ENCODE data around the gene PROX2.

Gene PROX2

GRCh38 chr14:74891870-74892269, 15.9 kb upstream of the PROX2 start:
- Histone ChIP-seq H3F3A (ENCODE audit: insufficient read depth, low read length) (no peaks in the 10 kb centered on the region), H3K4me3 (ENCODE audit: low read depth, low read length, poor library complexity, severe bottlenecking) (no peak overlapping the region), H3K27me3 (ENCODE audit: insufficient read depth, low read length) (no peaks in the 10 kb centered on the region), H2AFZ (ENCODE audit: low read length) (no peak overlapping the region), H3K9me2 (ENCODE audit: low read depth, low read length) (no peaks in the 10 kb centered on the region), H3K36me3 (ENCODE audit: insufficient read depth, low read length) (peaks cover 98% of the 10 kb centered on the region), H3K4me1 (ENCODE audit: insufficient read depth, low read length, severe bottlenecking) (no peaks in the 10 kb centered on the region), H3K9me3 (ENCODE audit: low read length) (no peaks in the 10 kb centered on the region), H4K20me1 (ENCODE audit: insufficient read depth, low read length) (no peaks in the 10 kb centered on the region), H3K27ac (ENCODE audit: low read depth, low read length, poor library complexity, severe bottlenecking) (no peak overlapping the region), H3K9ac (ENCODE audit: low read length) (no peak overlapping the region), H3K79me2 (ENCODE audit: insufficient read depth, low read length) (peaks cover 20% of the 10 kb centered on the region), H3K4me2 (ENCODE audit: low read length) (no peak overlapping the region)
- TF ChIP-seq EZH2 (IDR thresholded peaks at IDR 0.05; ENCODE audit: borderline replicate concordance, low read length) (no peak), CTCF (IDR thresholded peaks at IDR 0.05; ENCODE audit: low read length) (no peak)

GRCh38 chr14:74890262-74890661, 14.3 kb upstream of the PROX2 start:
- no peak for TF ChIP-seq EZH2 (IDR thresholded peaks at IDR 0.05; ENCODE audit: borderline replicate concordance, low read length)
- no peak for TF ChIP-seq CTCF (IDR thresholded peaks at IDR 0.05; ENCODE audit: low read length)

GRCh38 chr14:74888164-74889158, 12.5 kb upstream of the PROX2 start:
- H3K4me3 ChIP-seq (ENCODE audit: low read depth, low read length, poor library complexity, severe bottlenecking), result no peak overlapping the region
- TF ChIP-seq EZH2 (IDR thresholded peaks at IDR 0.05; ENCODE audit: borderline replicate concordance, low read length) (no peak), CTCF (IDR thresholded peaks at IDR 0.05; ENCODE audit: low read length) (no peak)
- H3F3A ChIP-seq (ENCODE audit: insufficient read depth, low read length), result no peaks in the 10 kb centered on the region
- no peak overlapping the region for H3K9ac ChIP-seq (ENCODE audit: low read length)
- 0 out of 2 replicates have a peak, but pooled peaks cover 5% of the 10 kb centered on the region for H4K20me1 ChIP-seq (ENCODE audit: insufficient read depth, low read length)
- H3K4me2 ChIP-seq (ENCODE audit: low read length), result no peak overlapping the region
- no peaks in the 10 kb centered on the region for H3K27me3 ChIP-seq (ENCODE audit: insufficient read depth, low read length)
- H3K27ac ChIP-seq (ENCODE audit: low read depth, low read length, poor library complexity, severe bottlenecking), result no peak overlapping the region
- peaks cover 93% of the 10 kb centered on the region for H3K36me3 ChIP-seq (ENCODE audit: insufficient read depth, low read length)
- H3K4me1 ChIP-seq (ENCODE audit: insufficient read depth, low read length, severe bottlenecking), result peaks cover 18% of the 10 kb centered on the region
- no peaks in the 10 kb centered on the region for H3K9me3 ChIP-seq (ENCODE audit: low read length)
- H3K9me2 ChIP-seq (ENCODE audit: low read depth, low read length), result no peaks in the 10 kb centered on the region
- peaks cover 54% of the 10 kb centered on the region for H3K79me2 ChIP-seq (ENCODE audit: insufficient read depth, low read length)
- H2AFZ ChIP-seq (ENCODE audit: low read length), result no peak overlapping the region

More at GRCh38 chr14:74890262-74890661, 14.3 kb upstream of the PROX2 start:
- Histone ChIP-seq H3F3A (ENCODE audit: insufficient read depth, low read length) (no peaks in the 10 kb centered on the region), H4K20me1 (ENCODE audit: insufficient read depth, low read length) (no peaks in the 10 kb centered on the region), H3K79me2 (ENCODE audit: insufficient read depth, low read length) (peaks cover 36% of the 10 kb centered on the region), H3K4me3 (ENCODE audit: low read depth, low read length, poor library complexity, severe bottlenecking) (no peak overlapping the region), H3K9me3 (ENCODE audit: low read length) (no peaks in the 10 kb centered on the region), H3K4me1 (ENCODE audit: insufficient read depth, low read length, severe bottlenecking) (peaks cover under 1% of the 10 kb centered on the region), H3K4me2 (ENCODE audit: low read length) (no peak overlapping the region), H3K27ac (ENCODE audit: low read depth, low read length, poor library complexity, severe bottlenecking) (no peak overlapping the region), H2AFZ (ENCODE audit: low read length) (no peak overlapping the region), H3K9ac (ENCODE audit: low read length) (no peak overlapping the region), H3K27me3 (ENCODE audit: insufficient read depth, low read length) (no peaks in the 10 kb centered on the region), H3K36me3 (ENCODE audit: insufficient read depth, low read length) (peaks cover 96% of the 10 kb centered on the region), H3K9me2 (ENCODE audit: low read depth, low read length) (no peaks in the 10 kb centered on the region)

Data from OCI-LY1 (cell line).